GM19025 (cell line): ENCODE results near the gene PLK2.

ENCODE experiments used
- ATAC-seq: cut with Tn5 transposase; IDR thresholded peaks from one replicate; pipeline ENCODE4 v1.9.1; 2021; ENCODE audit warnings: mild to moderate bottlenecking, low read depth, moderate library complexity; ENCODE audit not compliant: unreplicated experiment

PLK2 gene

DNA sequence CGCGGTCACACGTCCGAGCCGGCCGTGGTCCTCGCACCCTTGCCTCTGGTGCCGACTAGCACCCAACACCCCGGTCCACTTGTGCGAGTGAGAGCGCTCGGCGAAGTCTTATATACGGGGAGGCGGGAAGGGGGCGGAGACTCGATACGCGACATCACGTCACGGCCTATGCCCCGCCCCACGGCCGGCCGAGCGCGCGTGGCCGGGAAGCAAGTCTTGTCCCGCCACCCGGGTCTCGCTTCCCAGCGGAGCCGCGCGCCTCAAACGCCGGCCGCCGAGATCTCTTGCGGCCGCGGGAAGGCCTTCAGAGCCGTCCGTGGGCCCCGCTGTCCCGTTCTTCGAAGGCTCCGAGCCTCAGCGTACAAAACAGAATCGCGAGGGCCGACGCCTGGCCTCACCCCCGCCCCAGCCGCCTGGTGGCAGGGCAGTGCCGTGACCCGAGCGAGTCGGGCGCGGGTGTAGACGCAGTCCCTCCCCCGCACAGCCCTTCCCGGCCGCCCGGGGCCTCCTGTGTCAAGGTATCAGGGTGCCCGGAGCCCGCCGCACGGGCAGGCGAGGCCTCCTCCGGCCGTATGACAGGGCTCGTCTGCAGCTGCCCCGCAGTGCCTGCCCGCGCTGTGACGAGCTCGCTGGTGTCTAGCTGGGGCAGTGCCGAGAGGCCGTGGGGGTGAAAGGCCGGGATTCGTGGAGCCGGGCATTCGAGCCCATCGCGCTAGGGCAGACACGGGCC is at the start of gene PLK2:
Gene PLK2 (minus strand): TSS at position 85 of the 730 bp plus-strand sequence. CDS start 127 bp downstream, outside the sequence.
- peak; percentile 71 for ATAC-seq

DNA sequence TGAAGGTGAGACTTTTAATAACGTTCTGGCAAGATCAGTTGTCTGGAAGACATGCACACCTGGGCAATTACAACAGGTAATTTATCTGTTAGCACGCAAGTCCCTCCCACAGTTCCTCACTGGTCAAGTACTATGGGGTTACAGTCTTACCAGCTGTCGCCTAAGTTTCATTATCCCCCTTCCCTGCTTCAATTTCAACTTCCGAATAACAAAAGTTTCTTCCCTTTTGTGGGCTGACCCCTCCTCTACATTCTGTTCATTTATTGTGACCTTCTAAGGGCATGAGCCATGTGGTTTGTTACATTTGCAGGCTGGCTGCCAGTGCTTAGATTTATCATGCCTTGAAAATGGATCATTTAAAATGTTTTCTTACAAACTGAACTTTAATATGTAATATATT is 47.8 kb upstream of the PLK2 start:
- ATAC-seq = no peak

DNA sequence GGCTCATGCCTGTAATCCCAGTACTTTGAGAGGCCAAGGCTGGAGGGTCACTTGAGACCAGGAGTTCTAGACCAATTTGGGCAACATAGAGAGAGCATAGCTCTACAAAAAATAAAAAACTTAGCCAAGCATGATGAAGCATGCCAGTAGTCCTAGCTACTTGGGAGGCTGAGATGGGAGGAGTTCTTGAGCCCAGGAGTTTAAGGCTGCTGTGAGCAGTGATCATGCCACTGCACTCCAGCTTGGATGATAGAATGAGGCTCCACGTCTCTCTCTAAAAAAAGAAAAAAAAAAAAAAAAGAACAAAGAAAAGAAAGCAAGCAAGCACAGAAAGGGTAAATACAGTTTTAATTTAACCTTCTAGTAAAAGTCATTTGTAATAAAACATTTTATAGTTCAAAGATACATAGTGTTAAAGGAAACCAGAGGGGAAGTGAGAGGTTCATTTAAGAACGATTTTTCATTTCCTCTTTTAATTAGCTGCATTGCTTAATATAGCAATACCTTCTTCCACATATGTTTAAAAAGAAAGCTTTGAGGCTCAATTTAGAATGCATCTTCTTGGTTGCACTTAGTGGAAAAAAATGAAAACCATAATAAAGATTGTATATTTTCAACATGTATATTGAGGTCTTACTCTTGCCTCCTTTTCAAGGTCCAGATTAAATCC is 46.2 kb upstream of the PLK2 start:
- ATAC-seq = no peak

DNA sequence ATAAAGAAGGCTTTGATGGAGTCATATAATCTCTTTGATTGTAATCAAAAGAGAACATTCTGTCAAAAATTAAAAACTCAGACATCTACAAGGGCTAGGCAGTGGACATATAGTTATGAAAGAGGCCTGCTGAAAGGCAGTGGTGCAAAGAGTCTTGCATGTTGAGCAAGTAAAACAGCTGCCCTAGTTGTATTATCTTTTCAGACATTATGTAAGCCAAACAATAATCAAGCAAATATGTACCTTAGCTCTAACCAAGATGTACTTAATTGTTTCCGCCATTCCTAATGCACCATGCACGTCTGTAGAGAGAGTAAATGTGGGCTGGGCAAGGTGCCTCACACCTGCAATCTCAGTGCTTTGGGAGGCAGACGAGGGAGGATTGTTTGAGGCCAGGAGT is 45.6 kb upstream of the PLK2 start:
- no peak for ATAC-seq

DNA sequence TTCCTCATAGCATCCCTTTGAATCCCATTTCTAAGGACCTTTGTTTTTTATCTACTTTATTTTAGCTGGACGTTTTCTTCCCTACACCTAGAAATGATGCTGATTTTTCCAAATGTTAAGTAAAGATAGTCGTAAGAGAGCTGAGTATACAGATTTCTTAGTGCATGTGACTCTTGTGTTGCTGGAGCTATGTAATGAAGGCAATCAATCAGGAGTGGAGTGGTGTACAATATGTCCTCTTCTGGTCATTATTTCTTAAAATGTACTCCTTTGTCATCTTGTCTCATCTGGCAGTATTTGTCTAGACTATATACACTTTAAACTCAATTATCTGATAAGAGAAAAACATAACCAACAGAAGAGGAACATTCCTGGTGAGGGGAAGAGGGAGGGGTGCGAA is 44.9 kb upstream of the PLK2 start:
- ATAC-seq = no peak

DNA sequence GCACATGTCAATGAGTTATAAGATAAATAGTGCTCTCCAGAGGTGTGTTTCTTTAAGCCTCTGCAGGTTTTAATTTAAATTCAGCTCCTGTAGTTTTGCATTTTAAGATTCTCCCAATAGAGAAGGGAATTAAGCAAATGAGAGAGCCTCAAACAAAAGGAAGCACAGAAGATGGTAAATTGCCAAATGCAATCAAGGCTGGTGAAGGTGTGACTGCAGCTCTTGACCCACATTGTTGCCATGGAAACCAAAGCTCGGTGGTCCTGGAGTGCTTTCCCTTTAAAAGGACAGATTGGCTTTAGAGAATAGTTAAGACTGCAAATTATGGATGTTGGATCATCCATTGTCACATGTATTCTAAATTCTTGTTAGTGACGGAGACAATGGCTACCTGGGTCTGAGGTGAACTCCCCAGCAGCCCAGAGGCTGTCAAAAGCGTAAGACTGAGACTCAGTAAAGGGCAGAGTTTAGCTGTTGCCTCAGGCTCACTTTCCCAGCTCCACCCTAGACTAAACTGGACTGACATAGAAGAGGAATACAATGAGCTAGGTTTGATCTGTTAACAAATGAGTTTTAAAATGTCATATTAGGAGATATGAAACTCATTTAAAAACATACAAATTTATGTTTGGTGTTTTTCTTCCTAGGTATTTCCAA is 43.6 kb upstream of the PLK2 start:
- ATAC-seq = no peak

DNA sequence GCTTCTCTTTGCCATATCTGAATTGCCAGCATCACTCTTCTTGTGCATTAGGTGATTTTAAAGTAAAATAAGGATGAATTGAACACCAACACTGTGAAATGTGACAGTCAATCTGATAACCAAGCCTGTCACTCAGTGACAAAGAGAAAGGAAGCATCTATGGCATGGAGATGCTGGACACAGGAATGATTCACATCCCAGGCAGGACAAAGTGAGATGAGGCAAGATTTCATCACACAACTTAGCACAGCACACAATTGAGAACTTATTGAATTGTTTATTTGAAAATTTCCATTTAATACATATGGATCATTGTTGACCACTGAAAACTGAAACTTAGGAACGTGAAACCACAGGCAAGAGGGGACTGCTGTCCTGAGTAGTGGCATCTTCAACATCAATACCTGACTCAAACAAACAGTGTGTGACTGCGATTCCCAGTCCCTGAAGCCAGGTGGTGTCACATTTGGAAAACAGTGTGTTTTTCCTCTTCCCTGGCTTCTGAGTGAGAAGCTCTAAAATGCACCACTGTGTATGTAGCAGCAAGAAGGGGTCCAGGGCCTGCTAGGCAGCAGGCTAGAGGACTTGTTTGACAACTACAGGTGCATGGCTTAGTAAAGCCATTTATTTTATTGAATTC is 42.0 kb upstream of the PLK2 start:
- ATAC-seq = no peak

DNA sequence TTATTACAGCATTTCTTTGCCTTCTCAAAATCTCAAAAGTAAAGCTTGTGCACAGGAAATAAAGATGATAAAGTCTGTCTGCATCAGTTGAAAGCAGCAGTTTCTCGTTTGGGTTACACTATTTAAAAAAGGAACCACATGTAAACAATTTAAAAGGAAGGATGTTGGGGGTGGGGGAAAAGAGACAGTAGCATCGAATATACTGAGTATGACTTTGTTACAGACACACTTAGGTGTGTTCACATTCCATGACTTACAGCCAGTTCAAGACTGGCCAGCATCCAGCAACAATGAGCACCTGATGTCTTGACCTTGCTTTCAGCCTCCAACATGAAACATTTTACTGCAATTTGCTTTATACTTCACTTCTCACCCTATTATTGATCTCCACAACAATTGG is 40.1 kb upstream of the PLK2 start:
- ATAC-seq = no peak

DNA sequence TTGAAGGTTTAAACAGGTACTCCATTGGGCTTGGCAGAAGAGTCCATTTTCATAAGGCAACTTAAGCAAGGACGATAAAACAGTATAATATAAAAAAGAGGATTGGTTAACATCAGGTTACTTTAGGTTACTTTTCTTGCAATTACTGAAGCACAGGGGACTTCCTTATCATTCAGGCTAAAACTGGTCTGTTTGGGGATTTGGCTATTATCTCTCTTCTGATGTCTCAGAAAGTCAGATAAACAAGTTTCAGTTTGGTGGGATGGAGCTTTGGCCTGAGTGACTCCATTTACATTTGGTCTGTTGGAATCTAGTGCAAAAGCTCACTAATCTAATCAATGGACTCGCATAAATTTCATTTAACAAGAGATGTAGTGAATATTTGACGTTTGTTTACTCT is 39.3 kb upstream of the PLK2 start:
- no peak for ATAC-seq

DNA sequence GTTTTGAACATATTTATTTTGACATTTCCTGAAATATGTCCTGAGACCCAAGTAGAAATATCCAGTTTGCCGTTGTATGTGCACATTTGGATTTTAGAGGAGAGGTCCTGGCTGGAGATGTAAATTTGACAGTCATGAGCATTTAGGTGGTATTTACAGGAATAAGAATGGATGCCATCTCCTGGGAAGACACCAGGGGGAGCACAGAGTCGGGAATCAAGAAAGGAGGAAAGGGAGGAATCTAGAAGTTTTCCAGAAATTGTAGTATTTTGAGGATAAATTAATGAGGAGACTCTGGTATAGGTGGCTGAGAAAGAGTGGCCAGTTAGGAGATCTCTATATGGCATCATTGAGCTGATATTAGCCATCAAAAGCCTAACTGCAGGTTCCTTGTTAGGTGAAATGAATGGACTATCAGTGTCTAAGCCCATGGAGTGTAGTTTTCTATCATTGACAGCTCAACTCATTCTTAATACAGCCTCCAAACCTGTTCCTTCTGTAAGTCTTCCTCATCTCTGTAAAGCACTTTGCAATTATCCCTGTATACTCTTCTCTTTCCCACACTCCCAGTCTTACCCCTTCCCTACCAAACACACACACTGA is 38.6 kb upstream of the PLK2 start:
- no peak for ATAC-seq

DNA sequence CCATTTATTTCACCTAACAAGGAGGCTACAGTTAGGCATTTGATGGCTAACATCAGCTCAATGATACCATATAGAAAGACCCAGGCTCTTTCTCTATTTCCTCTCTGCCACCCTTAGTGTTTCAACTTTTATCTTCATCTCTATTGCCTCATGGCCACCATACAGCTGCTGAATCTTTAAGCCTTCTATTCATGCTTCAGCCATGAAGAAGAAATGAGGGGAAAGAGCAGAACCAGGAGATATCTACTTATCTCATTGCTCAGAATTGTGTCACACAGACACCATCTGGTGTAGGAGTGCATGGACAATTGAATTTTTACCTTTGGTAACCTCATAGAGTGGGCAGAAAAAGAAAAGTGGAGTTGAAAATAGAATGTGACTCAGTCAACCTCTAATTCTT is 38.0 kb upstream of the PLK2 start:
- no peak for ATAC-seq

DNA sequence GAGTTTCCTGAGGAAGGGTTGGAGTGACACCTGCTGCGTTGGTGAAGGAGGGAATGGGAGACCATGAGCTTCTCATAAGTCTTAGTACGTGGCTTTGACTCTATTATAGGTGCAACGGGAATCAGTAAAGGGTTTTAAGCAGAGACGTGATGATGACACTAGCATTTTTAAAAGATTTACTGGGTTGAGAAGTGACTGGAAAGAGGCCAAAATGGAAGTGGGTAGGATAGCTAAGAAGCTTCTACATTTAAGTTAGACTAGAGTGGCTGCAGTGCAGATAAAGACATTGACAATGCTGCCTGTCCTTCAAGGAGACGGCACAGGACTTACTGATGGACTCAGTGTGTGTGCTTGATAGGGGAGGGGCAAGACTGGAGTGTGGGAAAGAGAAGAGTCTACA is 37.5 kb upstream of the PLK2 start:
- no peak for ATAC-seq

DNA sequence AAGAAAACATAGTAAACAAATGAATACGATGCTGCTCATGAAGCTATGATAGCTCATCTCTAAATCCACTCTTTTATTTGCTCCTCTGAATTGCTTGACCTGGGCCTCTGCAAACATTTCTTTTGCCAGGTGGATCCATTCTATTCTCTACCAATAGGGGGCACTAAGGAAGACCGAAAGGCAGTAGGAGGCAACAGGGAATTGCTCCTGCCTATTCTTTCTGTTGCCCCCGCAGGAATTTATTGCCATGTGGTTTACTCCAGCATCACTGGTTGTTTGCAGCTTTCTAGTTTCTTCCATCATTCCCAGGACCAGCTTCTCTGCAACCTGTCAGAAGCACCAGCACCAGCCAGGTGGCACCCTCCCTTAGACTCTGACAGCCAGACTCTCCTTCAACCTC is 36.6 kb upstream of the PLK2 start:
- no peak for ATAC-seq

DNA sequence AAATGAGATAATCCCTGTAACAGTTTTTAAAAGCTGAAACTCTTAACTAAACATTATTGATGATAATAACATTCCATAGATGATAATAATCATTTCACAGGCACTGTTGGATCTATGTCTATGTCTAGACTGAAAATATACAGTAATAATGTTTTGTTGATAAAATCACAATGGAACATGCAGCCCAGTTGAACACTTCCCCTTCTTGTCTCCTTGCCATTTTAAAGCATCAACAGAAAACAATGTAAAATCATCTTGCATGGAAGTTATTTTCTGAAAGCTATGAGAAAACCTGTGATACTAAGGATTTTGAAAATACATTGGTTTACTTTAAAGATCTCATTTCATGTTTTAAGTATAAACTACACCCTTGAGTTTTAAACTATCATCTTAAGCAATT is 33.3 kb upstream of the PLK2 start:
- no peak for ATAC-seq

DNA sequence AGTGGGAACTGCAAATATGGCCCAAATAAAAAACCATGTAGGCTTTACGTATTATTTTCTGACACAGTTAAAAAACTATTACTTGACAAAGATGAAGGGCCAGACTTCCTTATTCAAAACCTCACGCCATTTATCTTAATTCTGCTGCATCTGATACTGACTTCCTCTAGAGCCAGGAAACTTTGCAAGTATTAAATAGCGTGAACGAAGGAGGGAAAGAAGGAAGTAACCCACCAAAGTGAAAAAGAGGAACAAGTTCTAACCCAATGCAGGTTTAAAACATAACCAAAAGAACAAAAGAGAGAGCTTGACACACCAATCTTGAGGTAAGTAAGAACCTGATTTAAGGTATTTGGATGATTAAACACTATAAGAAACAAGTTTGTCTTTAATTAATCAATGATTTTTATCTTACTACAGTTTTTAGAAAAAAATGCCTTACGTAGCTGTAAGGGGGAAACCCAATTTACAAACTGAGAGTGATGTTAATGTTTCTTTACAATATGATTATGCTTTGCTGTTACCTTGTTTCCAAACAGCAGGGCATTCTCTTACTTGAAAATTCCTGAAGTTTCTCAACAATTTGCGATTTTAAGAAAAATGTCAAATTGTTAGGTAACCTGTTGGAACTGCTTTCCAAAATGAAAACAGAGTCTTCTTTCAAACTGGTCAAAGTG is 31.5 kb upstream of the PLK2 start, which contains the start of gene GAPT:
Gene GAPT (plus strand): TSS at position 220 of the 677 bp plus-strand sequence. CDS start 3,102 bp downstream, outside the sequence.
- no peak for ATAC-seq

DNA sequence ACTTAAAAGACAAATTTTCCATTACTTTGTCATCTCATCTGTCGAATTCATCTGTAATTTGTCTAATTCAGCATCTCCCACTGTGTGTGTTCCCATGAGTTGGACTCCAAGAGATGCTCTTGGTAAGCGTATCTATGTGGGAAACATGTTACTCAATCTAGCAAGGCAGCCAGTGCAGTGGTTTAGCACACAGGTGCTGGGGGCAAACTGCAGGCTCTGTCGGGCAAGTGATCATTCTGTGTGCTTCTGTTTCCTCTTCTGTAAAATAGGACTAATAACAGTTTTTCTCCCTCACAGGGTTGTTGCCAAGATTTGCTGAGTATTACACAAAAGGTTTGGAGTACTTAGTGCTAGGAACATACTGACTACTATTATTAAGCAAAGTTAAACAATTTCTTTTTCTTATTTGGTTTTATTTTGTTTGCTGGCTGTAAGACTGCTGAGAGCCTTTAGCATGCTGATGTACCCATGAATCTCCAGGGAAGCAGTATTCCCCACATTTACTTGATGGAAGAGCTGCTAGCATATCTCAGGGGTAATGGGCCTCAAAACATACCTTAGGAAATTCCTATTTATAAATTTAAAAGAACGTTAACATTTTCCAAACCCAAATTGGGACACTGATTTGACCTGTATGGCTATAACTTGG is 30.6 kb upstream of the PLK2 start:
- no peak for ATAC-seq

DNA sequence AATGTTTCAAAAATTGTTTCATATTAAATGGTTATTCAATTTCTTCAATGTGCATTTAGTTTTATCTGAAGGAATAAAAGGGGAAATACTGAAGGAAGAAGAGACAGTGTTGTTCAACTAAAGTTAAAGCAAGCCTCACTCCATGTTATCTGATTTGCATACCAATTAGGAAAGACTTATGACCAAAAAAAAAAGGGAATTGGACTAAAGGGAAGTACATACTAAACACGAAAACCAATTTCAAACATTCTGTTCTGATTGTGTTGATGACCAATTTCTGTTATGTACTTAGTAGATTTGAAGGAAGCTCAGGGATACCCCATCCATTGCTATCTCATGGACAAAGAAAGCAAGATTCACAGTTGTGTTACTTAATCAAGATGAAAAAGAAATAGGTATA is 26.4 kb upstream of the PLK2 start:
- ATAC-seq = no peak

DNA sequence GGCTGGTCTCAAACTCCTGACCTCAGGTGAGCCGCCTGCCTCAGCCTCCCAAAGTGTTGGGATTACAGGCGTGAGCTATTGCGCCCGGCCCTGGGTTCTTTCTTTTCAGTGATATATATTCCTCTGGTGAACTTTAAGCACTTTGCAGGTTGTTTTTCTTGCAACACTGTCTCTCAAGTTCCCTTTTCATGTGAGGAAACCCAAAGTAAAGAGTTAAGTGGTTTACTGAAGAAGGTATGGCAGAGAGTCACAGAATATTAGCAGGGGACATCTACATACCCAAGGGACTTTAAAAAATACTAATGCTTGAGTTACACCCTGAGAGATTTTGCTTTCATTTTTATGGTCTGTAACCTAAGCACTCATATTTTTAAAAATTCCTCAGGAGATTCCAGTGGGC is 24.6 kb upstream of the PLK2 start:
- ATAC-seq = no peak

DNA sequence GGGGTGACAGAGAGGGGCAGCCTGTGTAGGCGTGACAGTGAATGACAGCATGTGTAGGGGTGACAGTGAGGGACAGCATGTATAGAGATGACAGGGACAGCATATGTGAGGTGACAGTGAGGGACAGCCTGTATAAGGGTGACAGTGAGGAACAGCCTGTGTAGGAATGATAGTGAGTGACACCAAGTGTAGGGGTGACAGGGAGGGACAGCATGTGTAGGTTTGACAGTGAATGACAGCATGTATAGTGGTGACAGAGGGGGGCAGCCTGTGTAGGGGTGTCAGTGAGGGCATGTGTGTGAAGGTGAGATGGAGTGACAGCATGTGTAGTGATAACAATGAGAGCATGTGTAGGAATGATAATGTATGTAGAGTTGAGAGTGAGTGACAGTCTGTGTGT is 22.6 kb upstream of the PLK2 start:
- no peak for ATAC-seq

DNA sequence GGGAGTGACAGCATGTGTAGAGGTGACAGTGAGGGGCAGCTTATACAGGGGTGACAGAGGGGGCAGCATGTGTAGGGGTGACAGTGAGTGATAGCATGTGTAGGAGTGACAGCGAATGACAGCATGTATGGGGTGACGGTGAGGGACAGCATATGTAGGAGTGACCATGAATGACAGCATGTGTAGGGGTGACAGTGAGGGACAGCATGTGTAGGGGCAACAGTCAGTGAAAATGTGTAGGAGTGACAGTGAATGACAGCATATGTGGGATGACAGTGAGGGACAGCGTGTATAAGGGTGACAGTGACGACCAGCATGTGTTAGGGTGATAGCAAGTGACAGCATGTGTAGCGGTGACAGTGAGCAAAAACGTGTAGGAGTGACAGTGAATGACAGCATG is 21.9 kb upstream of the PLK2 start:
- no peak for ATAC-seq
